ENCODE data around the gene IQGAP1.

The IQGAP1 gene

GRCh38 chr15:90529371-90530249 is 141.6 kb downstream of the IQGAP1 start, which contains the start of gene CRTC3:
TSS of gene CRTC3 (plus strand) at chr15:90529923. CDS start at chr15:90530072, 149 bp downstream.
- DNase-seq (ENCODE audit: low spot score): peak; percentile 40

GRCh38 chr15:90530250-90531051 is 142.4 kb downstream of the IQGAP1 start:
- peak; percentile 30 for DNase-seq (ENCODE audit: low spot score)

GRCh38 chr15:90531147-90531546 is 143.1 kb downstream of the IQGAP1 start:
- DNase-seq (ENCODE audit: low spot score): no peak

GRCh38 chr15:90535254-90535653 is 147.2 kb downstream of the IQGAP1 start:
- DNase-seq (ENCODE audit: low spot score): no peak

GRCh38 chr15:90539789-90540188 is 151.7 kb downstream of the IQGAP1 start:
- DNase-seq (ENCODE audit: low spot score): peak; percentile 44

GRCh38 chr15:90540768-90541167 is 152.7 kb downstream of the IQGAP1 start:
- DNase-seq (ENCODE audit: low spot score): no peak

- DNase-seq (ENCODE audit: low spot score): no peak
Observed at GRCh38 chr15:90545095-90545494, 157.1 kb downstream of the IQGAP1 start.

GRCh38 chr15:90547540-90547939 is 159.5 kb downstream of the IQGAP1 start:
- no peak for DNase-seq (ENCODE audit: low spot score)

GRCh38 chr15:90550919-90551318 is 162.9 kb downstream of the IQGAP1 start:
- no peak for DNase-seq (ENCODE audit: low spot score)
